Measurements from ENCODE around the gene BIRC2.

DNA sequence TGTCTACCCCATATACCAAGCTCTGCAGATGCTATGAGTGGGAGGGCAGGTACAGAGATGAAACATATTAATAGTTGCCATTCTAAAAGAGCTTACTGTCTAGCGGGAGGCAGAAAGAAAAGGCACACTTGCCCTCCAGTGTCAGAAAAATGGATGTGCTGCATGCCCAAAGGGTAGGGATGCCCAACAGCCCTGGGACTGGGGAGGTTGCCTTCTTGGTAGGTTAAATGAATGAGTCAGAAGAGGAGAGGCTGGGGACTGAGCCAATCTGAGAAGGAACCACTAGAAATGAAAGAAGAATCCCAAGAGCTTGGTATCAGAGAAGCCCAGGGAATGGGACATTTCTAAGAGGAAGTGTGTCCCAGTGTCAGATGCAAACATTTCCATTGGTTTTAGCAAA is 28.5 kb upstream of the BIRC2 start:
- TF ChIP-seq POLR2AphosphoS5 (IDR thresholded peaks at IDR 0.05; ENCODE audit: low read depth) = no peak
- TF ChIP-seq, protein P1, sequence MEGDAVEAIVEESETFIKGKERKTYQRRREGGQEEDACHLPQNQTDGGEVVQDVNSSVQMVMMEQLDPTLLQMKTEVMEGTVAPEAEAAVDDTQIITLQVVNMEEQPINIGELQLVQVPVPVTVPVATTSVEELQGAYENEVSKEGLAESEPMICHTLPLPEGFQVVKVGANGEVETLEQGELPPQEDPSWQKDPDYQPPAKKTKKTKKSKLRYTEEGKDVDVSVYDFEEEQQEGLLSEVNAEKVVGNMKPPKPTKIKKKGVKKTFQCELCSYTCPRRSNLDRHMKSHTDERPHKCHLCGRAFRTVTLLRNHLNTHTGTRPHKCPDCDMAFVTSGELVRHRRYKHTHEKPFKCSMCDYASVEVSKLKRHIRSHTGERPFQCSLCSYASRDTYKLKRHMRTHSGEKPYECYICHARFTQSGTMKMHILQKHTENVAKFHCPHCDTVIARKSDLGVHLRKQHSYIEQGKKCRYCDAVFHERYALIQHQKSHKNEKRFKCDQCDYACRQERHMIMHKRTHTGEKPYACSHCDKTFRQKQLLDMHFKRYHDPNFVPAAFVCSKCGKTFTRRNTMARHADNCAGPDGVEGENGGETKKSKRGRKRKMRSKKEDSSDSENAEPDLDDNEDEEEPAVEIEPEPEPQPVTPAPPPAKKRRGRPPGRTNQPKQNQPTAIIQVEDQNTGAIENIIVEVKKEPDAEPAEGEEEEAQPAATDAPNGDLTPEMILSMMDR (IDR thresholded peaks at IDR 0.05; ENCODE audit: insufficient read depth, low read length) = no peak
